Esophagus squamous epithelium (tissue), 5 donors: Measurements from ENCODE around the gene HNRNPUL2. TPM values are rescaled to one million over a fixed set of nuclear protein-coding genes. Genes with fewer than 3 reads are reported as not detected.

ENCODE experiments used
- DNase-seq: peaks from one replicate; lab custom pipeline; 2025; lab: John Stamatoyannopoulos, UW
- H3K27ac ChIP-seq, 4 donors: fragments of 200-600 bp; sonication (generic); one replicate each; pipeline ENCODE4 v1.5.1; 2016 to 2019; ENCODE audit warnings: mild to moderate bottlenecking in 1 of 4
- H3K27me3 ChIP-seq, 4 donors: fragments of 200-600 bp; sonication (generic); 1 replicate in 3 of 4; 2 replicates in 1 of 4; pipeline versions ENCODE4 v1.5.1 to v1.6.0; 2017 to 2021; ENCODE audit warnings: antibody characterized with exemption in 1 of 4
- H3K36me3 ChIP-seq, 3 donors: fragments of 200-600 bp; sonication (generic); one replicate each; pipeline ENCODE4 v1.5.1; 2016 to 2019
- H3K4me1 ChIP-seq, 3 donors: fragments of 200-600 bp; sonication (generic); one replicate each; pipeline ENCODE4 v1.5.1; 2017 to 2019
- H3K4me3 ChIP-seq, 4 donors: fragments of 200-600 bp; sonication (generic); 1 replicate in 3 of 4; 2 replicates in 1 of 4; pipeline ENCODE4 v1.5.1; 2016 to 2019; ENCODE audit warnings: mild to moderate bottlenecking in 2 of 4, moderate library complexity in 1 of 4
- H3K9me3 ChIP-seq, 3 donors: fragments of 200-600 bp; sonication (generic); one replicate each; pipeline ENCODE4 v1.5.1; 2016 to 2019
- CTCF ChIP-seq, 6 experiments: fragments of 450-650 bp in 4 of 6; fragments of 200-600 bp in 2 of 6; sonication (generic) in 2 of 6; IDR thresholded peaks; one replicate each; pipeline ENCODE4 v1.5.1; 2016 to 2019; ENCODE audit warnings: antibody characterized with exemption in 6 of 6, mild to moderate bottlenecking in 4 of 6, moderate library complexity in 4 of 6
- POLR2A ChIP-seq, 4 donors: fragments of 450-650 bp; IDR thresholded peaks; one replicate each; pipeline ENCODE4 v1.6.1; 2017; ENCODE audit warnings: antibody characterized with exemption in 4 of 4, mild to moderate bottlenecking in 4 of 4, moderate library complexity in 3 of 4
- WGBS, 2 donors: methylation state at CpG; one replicate each; pipeline ENCODE4 v1.1.5; 2018; 5-methylcytosine and 5-hydroxymethylcytosine counted together
- intact Hi-C: fragments of 100-400 bp; cut with DNase I; formaldehyde crosslinking; loops from one replicate; pipeline ENCODE4 v1.15.0; 2022
- total RNA-seq, 4 donors: library from RNA; depleted of rRNA; stranded (reverse); fragments of >200 nt; gene quantifications; one replicate each; pipeline ENCODE4 v1.1.0, GENCODE V29; 2016
- donor health status: DM: yes; HTN: yes; CAD: no.

The HNRNPUL2 gene
- total RNA-seq, 4 donors from 2014 or later, result 14.4 to 33.0 (median 26.4) TPM

- peaks cover 21 to 43% (median 21%) of the 10 kb centered on the region in 3 donors for H3K36me3 ChIP-seq
- DNase-seq, result no peak
- 0% methylated on average over 10 to 30 of the region's 51 CpGs for WGBS, 2 donors
- intact Hi-C loops, result loop anchor here (5.0 to 10.0 kb wide), 2 partner anchors 36 to 138 kb away; partner anchors contain the start of gene POLR2G
- H3K4me3 ChIP-seq, result peak overlapping the region; percentile 72 to 93 (median 77)
- no peaks in the 10 kb centered on the region for H3K27me3 ChIP-seq
- peaks cover 28 to 67% (median 29%) of the 10 kb centered on the region in 3 donors for H3K4me1 ChIP-seq
- peak overlapping the region; percentile 92 to 99 (median 94) for H3K27ac ChIP-seq
- no peaks in the 10 kb centered on the region for H3K9me3 ChIP-seq
- TF ChIP-seq POLR2A (IDR thresholded peaks at IDR 0.05) (no peak), CTCF (IDR thresholded peaks at IDR 0.05) (no peak)
Observed at GRCh38 chr11:62726156-62726914, 922 bp downstream of the HNRNPUL2 start.

- Histone ChIP-seq H3K4me1 (peaks cover 21 to 61% (median 29%) of the 10 kb centered on the region in 3 donors), H3K27ac (peak overlapping the region; percentile 92 to 99 (median 94)), H3K36me3 (peaks cover 27 to 43% (median 28%) of the 10 kb centered on the region in 3 donors), H3K4me3 (peak overlapping the region; percentile 72 to 93 (median 77)), H3K9me3 (no peaks in the 10 kb centered on the region), H3K27me3 (no peaks in the 10 kb centered on the region)
- intact Hi-C loops, result loop anchor here (5.0 to 10.0 kb wide), 2 partner anchors 37 to 139 kb away; partner anchors contain the start of gene POLR2G
- DNase-seq, result no peak
- TF ChIP-seq POLR2A (IDR thresholded peaks at IDR 0.05) (no peak), CTCF (IDR thresholded peaks at IDR 0.05) (no peak)
- 0 to 1% methylated on average over 7 of the region's 7 CpGs for WGBS, 2 donors
Observed at GRCh38 chr11:62725646-62726045, 1.6 kb downstream of the HNRNPUL2 start.

- peaks cover 34 to 52% (median 39%) of the 10 kb centered on the region in 3 donors for H3K36me3 ChIP-seq
- 32 to 45% methylated on average over 8 of the region's 8 CpGs for WGBS, 2 donors
- H3K27me3 ChIP-seq, result no peaks in the 10 kb centered on the region
- TF ChIP-seq CTCF (IDR thresholded peaks at IDR 0.05) (no peak), POLR2A (IDR thresholded peaks at IDR 0.05) (no peak)
- no peak for DNase-seq
- H3K9me3 ChIP-seq, result no peaks in the 10 kb centered on the region
- peaks cover 9 to 50% (median 15%) of the 10 kb centered on the region in 3 donors for H3K4me1 ChIP-seq
- H3K4me3 ChIP-seq, result peak overlapping the region in 3 of 4 donors; percentile 72 to 93 (median 78)
- H3K27ac ChIP-seq, result peak overlapping the region in 1 of 4 donors; percentile 99
- intact Hi-C loops, result loop anchor here (10.0 kb wide), 1 partner anchor 141 kb away; no protein-coding TSS in a partner anchor
Observed at GRCh38 chr11:62724171-62724570, 3.1 kb downstream of the HNRNPUL2 start.

- Histone ChIP-seq H3K27ac (no peak overlapping the region), H3K9me3 (no peaks in the 10 kb centered on the region), H3K27me3 (no peaks in the 10 kb centered on the region), H3K36me3 (peaks cover 49 to 73% (median 50%) of the 10 kb centered on the region in 3 donors), H3K4me1 (peaks cover 9 to 64% (median 15%) of the 10 kb centered on the region in 3 donors), H3K4me3 (no peak overlapping the region)
- DNase-seq, result no peak
- WGBS, 2 donors, result 63 to 72% methylated on average over 7 of the region's 7 CpGs
- TF ChIP-seq POLR2A (IDR thresholded peaks at IDR 0.05) (no peak), CTCF (IDR thresholded peaks at IDR 0.05) (no peak)
- intact Hi-C loops, result loop anchor here (10.0 kb wide), 1 partner anchor 143 kb away; no protein-coding TSS in a partner anchor
Observed at GRCh38 chr11:62721994-62722393, 5.3 kb downstream of the HNRNPUL2 start.
